ENCODE results near the gene NCAPD2. TPM values are rescaled to one million over a fixed set of nuclear protein-coding genes. Genes with fewer than 3 reads are reported as not detected.

The NCAPD2 gene
- polyA plus RNA-seq, 1 donor (not counting 4 experiments of a cell fraction or from before 2014, with no cell fraction given), result 33.7 TPM

DNA sequence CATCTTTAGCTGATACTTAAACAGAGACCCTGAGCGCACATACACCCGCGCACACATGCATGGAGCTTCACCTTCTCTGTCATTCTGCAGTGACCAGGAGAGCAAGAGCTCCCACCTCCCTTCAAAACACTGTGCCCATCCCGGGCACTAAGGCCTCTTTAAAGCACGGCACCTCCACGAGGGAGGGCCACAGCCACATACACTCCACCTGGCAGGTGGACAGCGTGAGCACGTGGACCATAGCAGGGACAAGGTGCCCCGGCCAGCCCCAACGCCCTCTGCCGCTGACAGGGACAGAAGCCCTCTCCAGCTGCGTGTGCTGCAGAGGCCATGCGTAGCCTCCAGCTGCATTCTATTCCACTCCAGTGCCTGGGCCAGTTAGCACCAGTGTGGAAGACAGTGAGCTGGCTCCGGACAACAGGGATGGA, 45.8 kb downstream of the NCAPD2 start:
- no peak overlapping the region for H2AFZ ChIP-seq (ENCODE audit: control insufficient read depth, low read length)
- H3K9me3 ChIP-seq (ENCODE audit: control insufficient read depth, low read depth, low read length), result no peaks in the 10 kb centered on the region

DNA sequence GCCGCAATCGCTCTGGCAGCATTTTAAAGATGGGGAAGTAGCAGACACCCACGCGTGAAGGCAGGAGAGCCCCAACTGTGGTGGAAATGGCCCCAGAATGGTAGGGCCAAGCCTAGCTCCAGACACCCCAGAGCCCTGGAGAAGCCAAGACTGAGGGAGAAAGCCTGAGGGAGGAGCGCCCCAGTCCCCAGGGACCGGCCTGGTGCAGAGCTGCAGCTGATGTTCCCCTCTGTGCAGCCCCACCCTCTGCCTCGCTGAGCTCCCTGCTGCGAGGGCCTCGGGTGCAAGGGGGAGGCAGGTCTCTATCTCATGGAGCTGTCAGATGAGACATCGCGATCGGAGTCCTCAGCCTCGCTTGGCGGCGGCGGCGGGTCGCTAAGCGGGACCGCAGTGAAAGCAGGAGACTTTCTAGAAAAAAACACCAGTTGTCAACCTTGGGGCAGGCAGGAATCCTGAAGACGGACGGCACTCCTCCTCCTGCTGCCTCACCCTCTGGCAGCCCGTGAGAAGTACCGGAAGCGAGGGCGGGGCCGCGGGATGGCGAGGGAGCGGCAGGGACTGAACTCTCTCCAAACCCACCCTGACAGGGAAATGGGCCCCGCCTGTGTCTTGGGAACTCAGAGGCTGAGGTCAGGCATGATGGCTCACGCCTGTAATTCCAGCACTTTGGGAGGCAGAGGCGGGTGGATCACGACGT, 46.4 kb downstream of the NCAPD2 start:
- peaks cover 41% of the 10 kb centered on the region for H4K20me1 ChIP-seq (ENCODE audit: control insufficient read depth, extremely low read depth, insufficient read depth, low read length)
- peak overlapping the region; percentile 54 for H3K27ac ChIP-seq (ENCODE audit: control insufficient read depth, insufficient read depth, low read length)
- H3K36me3 ChIP-seq (ENCODE audit: control insufficient read depth in 2 of 2, extremely low read depth in 1 of 2, insufficient read depth in 2 of 2, low read length in 2 of 2), result peaks cover 27 to 35% of the 10 kb centered on the region in 2 experiments
- no peaks in the 10 kb centered on the region for H3K9me3 ChIP-seq (ENCODE audit: control insufficient read depth, low read depth, low read length)
- peaks cover 19% of the 10 kb centered on the region for H3K79me2 ChIP-seq (ENCODE audit: control insufficient read depth, insufficient read depth, low read length)
- peaks cover 5% of the 10 kb centered on the region for H3K9me1 ChIP-seq (ENCODE audit: control insufficient read depth, extremely low read depth, insufficient read depth, low read length)
- peak; percentile 76 for DNase-seq (ENCODE audit: low read depth, low spot score)
- H3K27me3 ChIP-seq (ENCODE audit: control insufficient read depth, extremely low read depth, insufficient read depth, low read length), result no peaks in the 10 kb centered on the region
- no peak for TF ChIP-seq EZH2 (IDR thresholded peaks at IDR 0.05; ENCODE audit: low read length)
- H3K9ac ChIP-seq (ENCODE audit: control insufficient read depth, extremely low read depth, insufficient read depth, low read length), result peak overlapping the region; percentile 54
- H2AFZ ChIP-seq (ENCODE audit: control insufficient read depth, low read length), result peak overlapping the region; percentile 15
- H3K4me1 ChIP-seq (ENCODE audit: control insufficient read depth, extremely low read depth, insufficient read depth, low read length), result peaks cover 37% of the 10 kb centered on the region
- dilution Hi-C loops (cut with MboI; ENCODE audit: extremely low pct_ligation_motif_present, low sequenced_read_pairs), result no loop called here
- H3K4me2 ChIP-seq (ENCODE audit: control insufficient read depth, extremely low read depth, insufficient read depth, low read depth, low read length), result peak overlapping the region; percentile 82
- H3K4me3 ChIP-seq (ENCODE audit: control insufficient read depth in 2 of 3, extremely low read depth in 1 of 3, insufficient read depth in 2 of 3, low read depth in 1 of 3, low read length in 3 of 3), result peak overlapping the region in 2 of 3 experiments; percentile 43 to 59
- FAIRE-seq, result peak; percentile 61

More for the DNA sequence above, 45.8 kb downstream of the NCAPD2 start:
- dilution Hi-C loops (cut with MboI; ENCODE audit: extremely low pct_ligation_motif_present, low sequenced_read_pairs), result no loop called here
- Histone ChIP-seq H3K9ac (ENCODE audit: control insufficient read depth, extremely low read depth, insufficient read depth, low read length) (no peak overlapping the region), H3K79me2 (ENCODE audit: control insufficient read depth, insufficient read depth, low read length) (peaks cover 25% of the 10 kb centered on the region), H3K36me3 (ENCODE audit: control insufficient read depth in 2 of 2, extremely low read depth in 1 of 2, insufficient read depth in 2 of 2, low read length in 2 of 2) (peaks cover 31 to 35% of the 10 kb centered on the region in 2 experiments), H3K4me2 (ENCODE audit: control insufficient read depth, extremely low read depth, insufficient read depth, low read depth, low read length) (peak overlapping the region; percentile 82), H3K27me3 (ENCODE audit: control insufficient read depth, extremely low read depth, insufficient read depth, low read length) (no peaks in the 10 kb centered on the region), H3K9me1 (ENCODE audit: control insufficient read depth, extremely low read depth, insufficient read depth, low read length) (peaks cover 5% of the 10 kb centered on the region), H3K4me3 (ENCODE audit: control insufficient read depth in 2 of 3, extremely low read depth in 1 of 3, insufficient read depth in 2 of 3, low read depth in 1 of 3, low read length in 3 of 3) (peak overlapping the region in 1 of 3 experiments; percentile 59), H3K4me1 (ENCODE audit: control insufficient read depth, extremely low read depth, insufficient read depth, low read length) (peaks cover 37% of the 10 kb centered on the region), H4K20me1 (ENCODE audit: control insufficient read depth, extremely low read depth, insufficient read depth, low read length) (peaks cover 47% of the 10 kb centered on the region), H3K27ac (ENCODE audit: control insufficient read depth, insufficient read depth, low read length) (no peak overlapping the region)
- DNase-seq (ENCODE audit: low read depth, low spot score) (no peak), FAIRE-seq (no peak)
- no peak for TF ChIP-seq EZH2 (IDR thresholded peaks at IDR 0.05; ENCODE audit: low read length)
- TF ChIP-seq, protein P1, sequence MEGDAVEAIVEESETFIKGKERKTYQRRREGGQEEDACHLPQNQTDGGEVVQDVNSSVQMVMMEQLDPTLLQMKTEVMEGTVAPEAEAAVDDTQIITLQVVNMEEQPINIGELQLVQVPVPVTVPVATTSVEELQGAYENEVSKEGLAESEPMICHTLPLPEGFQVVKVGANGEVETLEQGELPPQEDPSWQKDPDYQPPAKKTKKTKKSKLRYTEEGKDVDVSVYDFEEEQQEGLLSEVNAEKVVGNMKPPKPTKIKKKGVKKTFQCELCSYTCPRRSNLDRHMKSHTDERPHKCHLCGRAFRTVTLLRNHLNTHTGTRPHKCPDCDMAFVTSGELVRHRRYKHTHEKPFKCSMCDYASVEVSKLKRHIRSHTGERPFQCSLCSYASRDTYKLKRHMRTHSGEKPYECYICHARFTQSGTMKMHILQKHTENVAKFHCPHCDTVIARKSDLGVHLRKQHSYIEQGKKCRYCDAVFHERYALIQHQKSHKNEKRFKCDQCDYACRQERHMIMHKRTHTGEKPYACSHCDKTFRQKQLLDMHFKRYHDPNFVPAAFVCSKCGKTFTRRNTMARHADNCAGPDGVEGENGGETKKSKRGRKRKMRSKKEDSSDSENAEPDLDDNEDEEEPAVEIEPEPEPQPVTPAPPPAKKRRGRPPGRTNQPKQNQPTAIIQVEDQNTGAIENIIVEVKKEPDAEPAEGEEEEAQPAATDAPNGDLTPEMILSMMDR (optimal IDR thresholded peaks at IDR 0.05 in 1 of 3, IDR thresholded peaks at IDR 0.05 in 1 of 3, conservative IDR thresholded peaks at IDR 0.05 in 1 of 3; ENCODE audit: extremely low read depth in 1 of 3, insufficient read depth in 2 of 3, low read length in 3 of 3), result no peak
